CD1c-positive myeloid dendritic cell (primary cell): ENCODE results near the gene UBR3.
"Not testable (repeated sequence)": the region's sequence is repeated elsewhere in the genome, so short reads cannot be mapped to it uniquely, and the experiment has no call there.

Source experiments
- DNase-seq: peaks from one replicate; pipeline ENCODE4 v3.0.0-alpha.2; 2016; ENCODE audit errors: extremely low spot score

The UBR3 gene

DNA sequence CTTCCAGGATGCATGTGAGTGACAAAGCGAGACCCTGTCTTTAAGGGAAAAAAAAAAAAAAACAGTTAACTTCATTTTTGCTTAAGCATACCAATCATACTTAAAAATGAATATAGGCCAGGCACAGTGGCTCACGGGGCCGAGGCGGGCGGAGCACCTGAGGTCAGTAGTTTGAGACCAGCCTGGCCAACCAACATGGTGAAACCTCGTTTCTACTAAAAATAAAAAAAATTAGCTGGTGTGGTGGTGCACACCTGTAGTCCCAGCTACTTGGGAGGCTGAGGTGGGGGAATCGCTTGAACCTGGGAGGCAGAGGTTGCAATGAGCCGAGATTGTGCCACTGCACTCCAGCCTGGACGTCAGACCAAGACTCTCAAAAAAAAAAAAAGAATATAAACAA lies 44.1 kb downstream of the UBR3 start:
- not testable (repeated sequence) for DNase-seq

- DNase-seq = no peak
Observed at GRCh38 chr2:169871994-169872393, 44.7 kb downstream of the UBR3 start.

DNA sequence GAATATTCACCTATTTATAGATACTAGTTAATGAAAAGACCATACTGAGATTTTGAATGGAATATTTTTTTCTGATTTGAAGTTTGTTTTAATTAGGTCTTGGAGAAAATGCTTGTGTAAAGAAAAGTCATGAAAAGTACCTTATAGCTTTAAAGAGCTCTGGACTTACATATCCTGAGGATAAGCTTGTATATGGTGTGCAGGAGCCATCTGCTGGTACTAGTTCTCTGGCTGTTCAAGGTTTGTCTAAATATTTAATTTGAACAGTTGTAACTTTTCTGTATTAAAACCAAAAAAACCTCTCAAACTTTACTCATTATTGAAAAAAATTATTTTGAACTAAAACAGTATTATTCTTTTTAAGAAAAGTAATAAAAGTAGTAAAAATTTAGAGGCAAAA lies 50.1 kb downstream of the UBR3 start:
- no peak for DNase-seq

DNA sequence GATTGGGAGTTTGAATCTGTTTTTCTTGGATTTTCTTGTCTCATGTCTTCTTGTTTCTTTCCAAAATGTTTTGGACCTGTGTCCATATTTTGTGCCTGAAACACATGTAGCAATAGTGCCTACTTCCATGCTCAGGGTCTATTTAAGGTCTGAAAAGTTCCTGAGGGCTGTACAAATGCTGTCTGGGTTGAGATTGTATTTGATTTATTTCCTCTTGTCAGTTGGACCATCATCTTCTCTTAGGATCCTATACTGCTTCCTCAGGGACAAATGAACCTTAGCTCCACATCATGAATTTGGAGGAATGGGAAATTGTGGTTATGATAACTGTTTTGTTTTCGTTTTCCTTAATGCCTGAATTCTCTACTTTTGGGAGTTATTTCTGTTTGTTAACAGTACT lies 59.9 kb downstream of the UBR3 start:
- DNase-seq = no peak

- DNase-seq = no peak
Observed at GRCh38 chr2:169891593-169892298, 64.5 kb downstream of the UBR3 start.

- no peak for DNase-seq
Observed at GRCh38 chr2:169892951-169893350, 65.7 kb downstream of the UBR3 start.

- no peak for DNase-seq
Observed at GRCh38 chr2:169895294-169895985, 68.2 kb downstream of the UBR3 start.

DNA sequence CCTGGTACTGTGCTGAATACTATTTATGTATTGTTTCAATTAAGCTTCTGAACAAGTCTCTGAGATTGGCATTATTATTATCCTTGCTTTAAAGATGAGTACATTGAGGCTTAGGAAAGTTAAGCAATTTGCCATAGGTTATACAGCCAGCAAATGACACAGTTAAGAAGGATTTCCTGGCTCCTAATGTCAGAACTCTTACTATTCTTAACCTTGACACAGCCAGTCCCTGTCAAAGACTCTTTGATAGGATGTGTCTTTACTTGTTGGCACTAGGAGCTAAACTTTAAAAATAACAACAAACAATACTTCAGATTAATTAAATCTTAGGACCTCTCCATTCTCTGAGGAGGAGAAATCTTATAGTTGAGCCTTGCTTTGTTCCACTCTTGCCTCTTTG lies 70.6 kb downstream of the UBR3 start:
- DNase-seq = no peak

GRCh38 chr2:169900103-169900502 lies 72.8 kb downstream of the UBR3 start:
- DNase-seq = not testable (repeated sequence)

GRCh38 chr2:169900686-169901085 lies 73.4 kb downstream of the UBR3 start:
- no peak for DNase-seq

DNA sequence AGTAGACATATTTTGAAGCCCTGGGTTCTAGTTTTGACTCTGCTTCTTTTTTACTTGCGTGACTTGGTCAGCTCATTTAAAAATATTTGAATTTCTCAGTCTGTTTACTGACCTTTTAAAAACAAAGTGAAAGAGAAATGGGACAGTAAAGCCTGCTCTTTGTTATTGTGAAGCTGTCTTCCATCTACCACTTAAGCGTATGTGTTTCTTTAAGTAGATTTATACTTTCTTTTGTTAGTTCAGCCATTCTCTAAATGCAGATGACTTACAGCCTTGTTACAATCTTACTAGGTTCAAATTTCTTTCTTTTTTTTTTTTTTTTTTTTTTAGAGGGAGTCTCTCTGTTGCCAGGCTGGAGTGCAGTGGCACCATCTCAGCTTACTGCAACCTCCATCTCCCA lies 79.5 kb downstream of the UBR3 start:
- no peak for DNase-seq

DNA sequence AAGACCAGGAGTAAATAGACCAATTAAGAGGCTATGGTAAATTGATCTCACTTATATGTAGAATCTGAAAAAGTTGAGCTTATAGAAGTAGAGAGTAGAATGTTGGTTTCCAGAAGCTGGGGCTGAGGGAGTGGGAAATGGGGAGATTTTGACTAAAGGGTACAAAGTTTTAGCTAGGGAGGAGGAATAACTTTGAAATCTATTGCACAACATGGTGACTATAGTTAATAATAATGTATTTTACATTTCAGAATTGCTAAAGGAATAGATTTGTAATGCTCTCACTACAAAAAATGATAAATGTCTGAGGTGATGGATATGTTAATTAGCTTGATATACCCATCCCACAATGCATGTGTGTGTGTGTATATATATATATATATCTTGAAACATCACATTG lies 82.1 kb downstream of the UBR3 start:
- DNase-seq = no peak

- no peak for DNase-seq
Observed at GRCh38 chr2:169910109-169910799, 83.0 kb downstream of the UBR3 start.

DNA sequence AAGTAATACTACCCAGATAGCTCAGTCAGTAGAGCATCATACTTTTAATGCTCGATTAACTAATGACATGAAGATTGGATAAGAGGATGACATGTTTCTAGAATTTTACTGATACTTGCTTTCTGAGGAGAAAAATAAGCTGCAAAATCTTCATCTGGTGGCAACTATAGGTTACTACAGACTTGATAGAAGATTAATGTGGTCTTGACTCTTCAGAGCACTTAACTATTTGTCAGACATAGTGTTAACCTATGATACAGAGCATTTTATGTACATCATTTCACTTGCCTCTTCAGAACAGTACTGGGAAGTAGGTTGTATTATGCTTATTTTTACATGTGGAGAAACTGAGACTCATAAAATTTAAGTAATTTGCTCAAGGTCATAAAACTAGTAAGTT lies 83.9 kb downstream of the UBR3 start:
- no peak for DNase-seq

- DNase-seq = no peak
Observed at GRCh38 chr2:169916623-169917022, 89.4 kb downstream of the UBR3 start.

DNA sequence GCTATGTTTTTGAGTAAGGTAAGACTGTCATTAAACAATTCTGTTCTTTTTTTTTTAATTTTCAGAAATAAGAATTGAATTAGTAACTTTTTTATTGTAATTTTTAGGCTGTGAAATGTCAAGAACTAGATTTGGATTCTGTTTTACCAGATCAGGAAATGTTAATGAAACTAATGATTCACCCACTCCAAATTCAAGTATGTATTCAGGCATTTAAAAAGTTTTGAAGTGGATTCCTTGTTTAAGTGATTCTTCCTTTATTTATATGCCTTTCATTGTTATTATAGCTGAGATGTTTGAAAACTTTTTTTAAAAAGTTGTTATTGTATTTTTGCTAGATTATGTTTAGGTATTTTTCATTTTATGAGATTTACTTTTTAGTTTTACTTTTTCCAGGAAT lies 96.7 kb downstream of the UBR3 start:
- no peak for DNase-seq

GRCh38 chr2:169925968-169926367 lies 98.7 kb downstream of the UBR3 start:
- DNase-seq = no peak

GRCh38 chr2:169928463-169928864 lies 101.2 kb downstream of the UBR3 start:
- DNase-seq = peak; percentile 60

DNA sequence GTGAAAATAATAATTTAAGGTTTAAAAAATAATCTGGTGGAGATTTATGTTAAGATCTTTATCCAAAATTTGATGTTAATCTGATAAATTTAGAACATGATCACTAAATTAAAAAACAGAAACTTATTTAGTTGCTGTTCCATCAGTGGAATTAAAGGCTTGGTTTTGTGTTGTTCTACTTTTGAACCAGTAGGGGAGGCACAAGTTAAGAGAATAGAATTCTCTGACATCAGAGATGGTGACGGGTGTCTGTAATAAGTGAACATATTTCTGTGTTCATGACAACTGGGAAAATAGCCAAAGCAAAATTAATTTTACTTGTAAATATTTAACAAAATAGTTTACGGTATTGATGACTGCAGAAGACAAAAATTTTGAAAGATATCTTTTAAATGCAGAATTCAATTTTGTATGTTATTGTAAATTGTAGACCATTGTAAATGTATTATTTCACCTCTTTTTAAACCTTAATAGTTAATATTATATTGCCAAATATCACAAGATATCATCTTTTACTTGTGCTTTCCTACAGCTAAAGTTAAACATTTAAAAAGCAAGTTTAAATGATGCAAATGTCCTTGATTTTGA lies 106.0 kb downstream of the UBR3 start:
- peak; percentile 17 for DNase-seq

- DNase-seq = not testable (repeated sequence)
Observed at GRCh38 chr2:169936652-169937051, 109.4 kb downstream of the UBR3 start.

GRCh38 chr2:169945515-169945914 lies 118.3 kb downstream of the UBR3 start:
- DNase-seq = no peak

DNA sequence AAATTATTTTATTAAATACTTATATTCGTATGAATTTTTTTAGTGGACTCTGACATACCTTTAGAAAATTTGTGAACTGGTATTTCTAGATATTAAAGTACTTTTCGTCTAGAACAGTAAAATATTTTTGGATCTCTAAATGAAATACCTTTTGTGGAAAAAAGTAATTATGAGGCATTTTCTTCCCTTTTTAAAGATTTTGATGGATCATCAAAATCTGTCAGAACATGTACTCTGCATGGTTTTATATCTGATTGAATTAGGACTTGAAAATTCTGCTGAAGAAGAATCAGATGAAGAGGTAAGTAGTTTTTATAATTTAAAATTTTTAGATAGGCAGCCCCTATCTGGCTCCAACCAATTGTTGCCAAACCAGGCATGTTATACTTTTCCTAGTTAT lies 118.8 kb downstream of the UBR3 start:
- no peak for DNase-seq

- no peak for DNase-seq
Observed at GRCh38 chr2:169946546-169946945, 119.3 kb downstream of the UBR3 start.
